H1 (cell line): ENCODE measurements around the gene ARHGAP5. TPM values are rescaled to one million over a fixed set of nuclear protein-coding genes. Genes with fewer than 3 reads are reported as not detected.
A peak's percentile ranks its signal among the peaks of the same experiment; 100 is the strongest.

ENCODE experiments used
- ASH2L ChIP-seq: fragments of 200-600, 300-600 bp; sonication (generic); IDR thresholded peaks from one replicate; pipeline ENCODE4 v1.7.1; 2017; ENCODE audit warnings: low read length
- BCL11A ChIP-seq, 2 experiments: IDR thresholded peaks; one replicate each; pipeline ENCODE4 v1.6.1; 2011; ENCODE audit warnings: low read depth in 2 of 2, low read length in 2 of 2, mild to moderate bottlenecking in 2 of 2
- CHD1 ChIP-seq: IDR thresholded peaks from 2 replicates; pipeline ENCODE4 v1.6.1; 2012; ENCODE audit warnings: low read depth, low read length, improper control_type of control experiment
- EGR1 ChIP-seq: IDR thresholded peaks from 2 replicates; pipeline ENCODE4 v1.6.1; 2011; ENCODE audit warnings: low read depth, low read length, borderline replicate concordance
- FOSL1 ChIP-seq: IDR thresholded peaks from 2 replicates; pipeline ENCODE4 v1.6.1; 2011; ENCODE audit warnings: mild to moderate bottlenecking, low read depth, low read length, moderate library complexity; ENCODE audit not compliant: insufficient read depth
- GABPA ChIP-seq: IDR thresholded peaks from 2 replicates; pipeline ENCODE4 v1.6.1; 2011; ENCODE audit warnings: mild to moderate bottlenecking, low read length, moderate library complexity, borderline replicate concordance; ENCODE audit not compliant: insufficient read depth
- HDAC6 ChIP-seq: IDR thresholded peaks from one replicate; pipeline ENCODE4 v1.7.1; 2012; ENCODE audit warnings: low read depth, mild to moderate bottlenecking, inconsistent platforms, low read length, moderate library complexity
- JUN ChIP-seq: IDR thresholded peaks from 2 replicates; pipeline ENCODE4 v1.6.1; 2011; ENCODE audit warnings: low read depth, mild to moderate bottlenecking, improper control_type of control experiment, low read length
- KDM5A ChIP-seq: fragments of 200-600 bp; IDR thresholded peaks from 2 replicates; pipeline ENCODE4 v1.7.1; 2012; ENCODE audit warnings: mild to moderate bottlenecking, low read length, inconsistent platforms, mixed read lengths
- MAFK ChIP-seq: IDR thresholded peaks from 2 replicates; pipeline ENCODE4 v1.6.1; 2012; ENCODE audit warnings: low read depth, mild to moderate bottlenecking, improper control_type of control experiment, low read length
- NRF1 ChIP-seq: IDR thresholded peaks from 2 replicates; pipeline ENCODE4 v1.6.1; 2011; ENCODE audit warnings: mild to moderate bottlenecking, low read depth, low read length, improper control_type of control experiment
- PHF8 ChIP-seq: fragments of 200-600 bp; sonication (generic); conservative IDR thresholded peaks from 2 replicates; pipeline ENCODE4 v1.7.1; 2012; ENCODE audit warnings: low read depth, mild to moderate bottlenecking, inconsistent platforms, low read length, moderate library complexity
- POU5F1 ChIP-seq: IDR thresholded peaks from 2 replicates; pipeline ENCODE4 v1.6.1; 2011; ENCODE audit warnings: low read depth, mild to moderate bottlenecking, low read length, moderate library complexity
- RXRA ChIP-seq: IDR thresholded peaks from 2 replicates; pipeline ENCODE4 v1.6.1; 2011; ENCODE audit warnings: low read depth, mild to moderate bottlenecking, low read length, moderate library complexity; ENCODE audit not compliant: insufficient read depth
- SIN3A ChIP-seq, 2 experiments: IDR thresholded peaks in 1 of 2; conservative IDR thresholded peaks in 1 of 2; 2 replicates each; pipeline ENCODE4 v1.6.1; 2011 to 2012; ENCODE audit warnings: low read length in 2 of 2, improper control_type of control experiment in 1 of 2, low read depth in 1 of 2, mild to moderate bottlenecking in 1 of 2
- SIRT6 ChIP-seq: IDR thresholded peaks from one replicate; pipeline ENCODE4 v1.7.1; 2012; ENCODE audit warnings: low read length, inconsistent platforms
- SP4 ChIP-seq: IDR thresholded peaks from 2 replicates; pipeline ENCODE4 v1.6.1; 2012; ENCODE audit warnings: low read length, inconsistent platforms
- SUZ12 ChIP-seq: fragments of 200-600 bp; sonication (generic); IDR thresholded peaks from 2 replicates; pipeline ENCODE4 v1.6.1; 2012; ENCODE audit warnings: mild to moderate bottlenecking, inconsistent platforms, low read length, moderate library complexity, mixed read lengths
- TBP ChIP-seq: IDR thresholded peaks from 2 replicates; pipeline ENCODE4 v1.6.1; 2011; ENCODE audit warnings: low read depth, low read length, improper control_type of control experiment
- TCF12 ChIP-seq: IDR thresholded peaks from 2 replicates; pipeline ENCODE4 v1.6.1; 2011; ENCODE audit warnings: low read depth, mild to moderate bottlenecking, low read length
- polyA plus RNA-seq, 7 experiments: library from polyadenylated mRNA; depleted of rRNA in 3 of 7; stranded (reverse) in 5 of 7; unstranded in 2 of 7; fragments of >200 nt in 5 of 7; fragments of 200-250 nt in 2 of 7; gene quantifications; 1 replicate in 5 of 7; 2 replicates in 1 of 7; 4 replicates in 1 of 7; pipeline versions ENCODE4 v1.2.1 to v1.2.3, GENCODE V29; 2011 to 2013; ENCODE audit warnings: missing spikeins in 2 of 7, mixed read lengths in 2 of 7
- total RNA-seq: library from RNA; stranded (reverse); fragmentation: NEBNext Ultra II Directional; extraction: Animal tissue kit (Norgen Biotek cat#: 25700); gene quantifications from 2 replicates; pipeline ENCODE4 v1.2.1, GENCODE V29; 2021
- TF ChIP-seq, protein P1 (sequence below): IDR thresholded peaks from 2 replicates; pipeline ENCODE4 v1.6.1; 2012; ENCODE audit warnings: inconsistent platforms
- TF ChIP-seq, protein P2 (sequence below): IDR thresholded peaks from 2 replicates; pipeline ENCODE4 v1.6.1; 2012; ENCODE audit warnings: low read length, inconsistent platforms

The ARHGAP5 gene
- total and polyA plus RNA-seq, 2 of the 8 experiments (the other 6 are each of a cell fraction or from before 2014, with no cell fraction given), result 7.8 to 77.3 TPM

DNA sequence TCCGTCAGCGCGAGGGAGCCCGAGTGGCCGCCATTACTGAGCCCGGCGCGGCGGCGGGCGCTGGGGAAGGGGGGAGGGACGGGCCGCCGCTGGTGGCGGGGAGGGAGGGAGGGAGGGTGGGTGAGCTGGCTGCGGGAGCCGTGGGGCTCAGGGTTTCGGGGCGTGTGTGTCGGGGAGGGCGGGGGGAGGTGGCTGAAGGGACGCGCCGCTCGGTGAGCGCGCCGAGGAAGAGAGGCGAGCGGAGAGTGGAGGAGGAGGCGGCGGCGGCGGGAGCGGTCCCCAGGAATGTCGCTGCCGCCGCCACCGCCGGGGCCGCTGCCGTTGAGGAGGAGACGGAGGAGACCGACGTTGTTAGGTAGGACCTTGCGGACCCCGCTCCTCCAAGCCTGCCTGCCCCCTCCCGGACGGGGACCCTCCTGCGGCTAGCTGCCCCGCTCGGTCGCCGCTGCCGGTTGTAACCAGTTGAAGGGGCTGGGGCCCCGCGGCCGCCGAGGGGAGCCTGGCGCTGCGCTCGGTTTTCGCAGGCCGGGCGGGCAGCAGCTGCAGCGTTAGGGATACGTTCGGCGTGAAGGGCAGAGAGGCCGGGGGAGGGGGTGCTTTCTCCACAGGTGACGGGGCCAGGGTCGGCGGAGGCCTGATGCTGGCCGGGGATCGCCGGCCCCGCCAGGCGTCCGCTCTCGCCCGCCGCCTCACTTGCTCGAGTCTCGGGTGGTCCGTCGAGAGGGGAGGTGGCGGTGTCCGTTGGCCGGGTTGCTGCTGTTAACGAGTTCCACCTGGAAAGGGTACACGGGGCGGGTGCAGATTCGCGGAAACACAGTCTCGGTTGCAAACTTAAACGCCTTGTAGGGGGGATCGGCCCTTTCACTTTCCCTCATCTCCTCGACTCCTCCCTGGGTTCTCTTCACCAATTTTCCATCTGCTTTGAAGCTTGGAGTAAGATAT is at the start of gene ARHGAP5 (continued):
- TF ChIP-seq KDM5A (no peak), SP4 (no peak), EGR1 (no peak), GABPA (no peak), NRF1 (no peak), RXRA (no peak), BCL11A (IDR thresholded peaks at IDR 0.05; ENCODE audit: low read depth in 2 of 2, low read length in 2 of 2) (no peak), TBP (peak; percentile 56; the same call in 1 of the 2 replicates), ASH2L (peak; percentile 78), SIN3A (conservative IDR thresholded peaks at IDR 0.05 in 1 of 2, IDR thresholded peaks at IDR 0.05 in 1 of 2; ENCODE audit: low read depth in 1 of 2, low read length in 2 of 2) (peak in 1 of 2 experiments; percentile 14; a peak in 1 of 4 replicates), JUN (no peak), POU5F1 (no peak), MAFK (no peak), HDAC6 (no peak), TCF12 (no peak), PHF8 (peak; percentile 74; the same call in 1 of the 2 replicates), SIRT6 (no peak), SUZ12 (no peak), CHD1 (no peak), FOSL1 (no peak)
- TF ChIP-seq, protein P1, sequence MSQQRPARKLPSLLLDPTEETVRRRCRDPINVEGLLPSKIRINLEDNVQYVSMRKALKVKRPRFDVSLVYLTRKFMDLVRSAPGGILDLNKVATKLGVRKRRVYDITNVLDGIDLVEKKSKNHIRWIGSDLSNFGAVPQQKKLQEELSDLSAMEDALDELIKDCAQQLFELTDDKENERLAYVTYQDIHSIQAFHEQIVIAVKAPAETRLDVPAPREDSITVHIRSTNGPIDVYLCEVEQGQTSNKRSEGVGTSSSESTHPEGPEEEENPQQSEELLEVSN, result no peak
- TF ChIP-seq, protein P2, sequence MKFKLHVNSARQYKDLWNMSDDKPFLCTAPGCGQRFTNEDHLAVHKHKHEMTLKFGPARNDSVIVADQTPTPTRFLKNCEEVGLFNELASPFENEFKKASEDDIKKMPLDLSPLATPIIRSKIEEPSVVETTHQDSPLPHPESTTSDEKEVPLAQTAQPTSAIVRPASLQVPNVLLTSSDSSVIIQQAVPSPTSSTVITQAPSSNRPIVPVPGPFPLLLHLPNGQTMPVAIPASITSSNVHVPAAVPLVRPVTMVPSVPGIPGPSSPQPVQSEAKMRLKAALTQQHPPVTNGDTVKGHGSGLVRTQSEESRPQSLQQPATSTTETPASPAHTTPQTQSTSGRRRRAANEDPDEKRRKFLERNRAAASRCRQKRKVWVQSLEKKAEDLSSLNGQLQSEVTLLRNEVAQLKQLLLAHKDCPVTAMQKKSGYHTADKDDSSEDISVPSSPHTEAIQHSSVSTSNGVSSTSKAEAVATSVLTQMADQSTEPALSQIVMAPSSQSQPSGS, result no peak
